Thyroid gland (tissue), 4 donors: ENCODE data around the gene PLXNA3.

ENCODE experiments used
- CTCF ChIP-seq, 6 experiments: fragments of 200-600 bp in 3 of 6; fragments of 450-650 bp in 3 of 6; sonication (generic) in 3 of 6; IDR thresholded peaks; one replicate each; pipeline ENCODE4 v1.5.1; 2016 to 2019; ENCODE audit warnings: antibody characterized with exemption in 6 of 6, mild to moderate bottlenecking in 2 of 6, inconsistent platforms in 1 of 6, moderate library complexity in 1 of 6
- POLR2A ChIP-seq, 2 donors: fragments of 450-650 bp; IDR thresholded peaks; one replicate each; pipeline ENCODE4 v1.6.1; 2017; ENCODE audit warnings: antibody characterized with exemption in 2 of 2, mild to moderate bottlenecking in 2 of 2, moderate library complexity in 1 of 2

- TF ChIP-seq CTCF (IDR thresholded peaks at IDR 0.05) (no peak), POLR2A (IDR thresholded peaks at IDR 0.05) (no peak)
Observed at GRCh38 chrX:154419688-154420401, 38.2 kb upstream of the PLXNA3 start.
